ENCODE results near the gene CCDC88B. TPM values are rescaled to one million over a fixed set of nuclear protein-coding genes. Genes with fewer than 3 reads are reported as not detected.

The CCDC88B gene
- total and polyA plus RNA-seq, 2 of the 8 experiments (the other 6 are each of a cell fraction or from before 2014, with no cell fraction given): 5.9 to 12.5 TPM

GRCh38 chr11:64316672-64317324 lies 23.2 kb upstream of the CCDC88B start:
- DNase-seq (ENCODE audit: low read depth in 1 of 2, low spot score in 2 of 2) (no peak), FAIRE-seq (no peak)
- Histone ChIP-seq H3K4ac (replicated peaks; ENCODE audit: insufficient read length, low read depth, low read length) (peak overlapping the region; percentile 85), H3K56ac (replicated peaks; ENCODE audit: insufficient read length, low read depth, low read length) (peak overlapping the region; percentile 86), H3K4me1 (replicated peaks in 1 of 4; ENCODE audit: control insufficient read depth in 3 of 4, insufficient read depth in 4 of 4, low read length in 3 of 4) (peaks cover 0 to 5% (median 3%) of the 10 kb centered on the region in 4 experiments; a peak in 5 of 7 replicates), H3K27ac (ENCODE audit: low read depth, low read length) (peak overlapping the region; percentile 91), H3K27me3 (replicated peaks in 1 of 4; ENCODE audit: control insufficient read depth in 3 of 4, extremely low read depth in 1 of 4, insufficient read depth in 3 of 4, low read length in 3 of 4) (no peaks in the 10 kb centered on the region), H3K18ac (ENCODE audit: extremely low read depth, low read length) (peak overlapping the region; percentile 71), H2BK120ac (replicated peaks; ENCODE audit: low read depth, low read length) (no peak overlapping the region), H2BK5ac (ENCODE audit: low read depth, low read length) (peak overlapping the region; percentile 84), H2AFZ (ENCODE audit: low read length) (no peak overlapping the region), H3K4me2 (ENCODE audit: insufficient read depth in 1 of 2, low read depth in 2 of 2, low read length in 2 of 2) (peak overlapping the region; percentile 60 to 75), H2BK15ac (ENCODE audit: low read length) (no peak overlapping the region), H4K5ac (ENCODE audit: insufficient read length, low read depth, low read length) (peak overlapping the region; percentile 7), H4K8ac (ENCODE audit: extremely low read depth, insufficient read depth, low read length) (peak overlapping the region; percentile 97; the same call in 1 of the 2 replicates), H3K14ac (ENCODE audit: insufficient read length) (no peak overlapping the region), H3K23ac (ENCODE audit: insufficient read length) (no peak overlapping the region), H2BK12ac (ENCODE audit: low read depth, low read length) (no peak overlapping the region), H2AK5ac (ENCODE audit: low read depth, low read length) (0 out of 2 replicates have a peak overlapping the region, but pooled peaks have one; percentile 71), H3K79me2 (ENCODE audit: control insufficient read depth in 1 of 2, insufficient read depth in 2 of 2, low read length in 2 of 2) (peaks cover 0 to 18% of the 10 kb centered on the region in 2 experiments; a peak in 1 of 4 replicates), H4K91ac (replicated peaks; ENCODE audit: insufficient read length, low read length) (peak overlapping the region; percentile 94), H3K9me3 (ENCODE audit: insufficient read depth in 2 of 2, low read depth in 1 of 2, low read length in 1 of 2) (no peaks in the 10 kb centered on the region), H3K36me3 (ENCODE audit: control insufficient read depth in 2 of 4, insufficient read depth in 4 of 4, low read length in 3 of 4) (peaks cover 2 to 26% (median 15%) of the 10 kb centered on the region in 4 experiments; a peak in 7 of 8 replicates), H4K20me1 (replicated peaks in 1 of 2; ENCODE audit: control insufficient read depth in 1 of 2, insufficient read depth in 2 of 2, low read length in 2 of 2) (peaks cover 0 to 3% of the 10 kb centered on the region in 2 experiments), H3K79me1 (ENCODE audit: low read depth, low read length) (peaks cover 7% of the 10 kb centered on the region; the same call in 1 of the 2 replicates), H3K23me2 (ENCODE audit: low read depth, low read length) (peaks cover 5% of the 10 kb centered on the region; the same call in 1 of the 2 replicates), H3K4me3 (ENCODE audit: extremely low read depth in 1 of 4, insufficient read depth in 2 of 4, low read depth in 3 of 4, low read length in 4 of 4) (peak overlapping the region; percentile 73 to 80 (median 77)), H3K9ac (replicated peaks in 1 of 4; ENCODE audit: extremely low read depth in 1 of 4, low read depth in 3 of 4, low read length in 3 of 4) (peak overlapping the region; percentile 70 to 85 (median 79)), H2BK20ac (ENCODE audit: low read length) (no peak overlapping the region)
- CTCF ChIA-PET (ENCODE audit: partially characterized antibody): interaction anchor here (0.7 to 20.8 kb wide), 12 partner anchors 10 to 372 kb away, joined by 3 to 614 read pairs (median 3); partner anchors contain the start of genes BAD, CATSPERZ, CCDC88B and NUDT22
- WGBS, 2 experiments (ENCODE audit: extremely low coverage in 1 of 2, insufficient coverage in 1 of 2, insufficient read length in 1 of 2, insufficient replicate concordance in 2 of 2, low coverage in 1 of 2, low lambda C conversion rate in 2 of 2, missing lambda C conversion rate in 1 of 2): 10% methylated on average over 32 of the region's 32 CpGs; no CpG with 5 or more reads in 1 of the 2 experiments
- POLR2A ChIA-PET (ENCODE audit: partially characterized antibody): interaction anchor here (0.9 to 6.6 kb wide), 26 partner anchors 9 to 250 kb away, joined by 3 to 61 read pairs (median 6); partner anchors contain the start of genes CCDC88B, ESRRA, FERMT3 and NUDT22
- no peak for TF ChIP-seq POLR2A (IDR thresholded peaks at IDR 0.05; ENCODE audit: control extremely low read depth in 1 of 2, low read depth in 2 of 2, low read length in 2 of 2)
- TF ChIP-seq TEAD4 (IDR thresholded peaks at IDR 0.05; ENCODE audit: low read depth, low read length): no peak
- no peak for TF ChIP-seq TCF12 (IDR thresholded peaks at IDR 0.05; ENCODE audit: low read depth, low read length)
- TF ChIP-seq JUN (IDR thresholded peaks at IDR 0.05; ENCODE audit: low read depth, low read length): no peak
- TF ChIP-seq ZNF274 (IDR thresholded peaks at IDR 0.05; ENCODE audit: borderline replicate concordance, extremely low read depth, low read length): no peak
- no peak for TF ChIP-seq RXRA (IDR thresholded peaks at IDR 0.05; ENCODE audit: insufficient read depth, low read depth, low read length)
- TF ChIP-seq NANOG (IDR thresholded peaks at IDR 0.05; ENCODE audit: insufficient read depth, low read depth, low read length, poor library complexity, severe bottlenecking): no peak

All from H1 (cell line).